HUES48 (cell line): ENCODE data around the gene LHFPL3.

Experiments used
- H3K27ac ChIP-seq: one replicate; pipeline ENCODE4 v1.7.0; 2013; ENCODE audit warnings: low read depth, low read length, inconsistent platforms
- H3K27me3 ChIP-seq: 2 replicates; pipeline ENCODE4 v1.6.1; 2013; ENCODE audit warnings: mild to moderate bottlenecking, low read length; ENCODE audit not compliant: control insufficient read depth, insufficient read depth
- H3K36me3 ChIP-seq: 2 replicates; pipeline ENCODE4 v1.6.1; 2013; ENCODE audit warnings: low read length; ENCODE audit not compliant: control insufficient read depth, insufficient read depth
- H3K4me1 ChIP-seq: 2 replicates; pipeline ENCODE4 v1.6.1; 2013; ENCODE audit warnings: mild to moderate bottlenecking, low read length; ENCODE audit not compliant: control insufficient read depth, insufficient read depth
- H3K4me3 ChIP-seq: 2 replicates; pipeline ENCODE4 v1.5.1; 2013; ENCODE audit warnings: mild to moderate bottlenecking, low read depth, low read length
- H3K9ac ChIP-seq: 2 replicates; pipeline ENCODE4 v1.6.1; 2013; ENCODE audit warnings: mild to moderate bottlenecking, low read depth, low read length, moderate library complexity
- H3K9me3 ChIP-seq: 2 replicates; pipeline ENCODE4 v1.6.1; 2013; ENCODE audit warnings: low read length; ENCODE audit not compliant: control insufficient read depth, insufficient read depth

LHFPL3 gene

DNA sequence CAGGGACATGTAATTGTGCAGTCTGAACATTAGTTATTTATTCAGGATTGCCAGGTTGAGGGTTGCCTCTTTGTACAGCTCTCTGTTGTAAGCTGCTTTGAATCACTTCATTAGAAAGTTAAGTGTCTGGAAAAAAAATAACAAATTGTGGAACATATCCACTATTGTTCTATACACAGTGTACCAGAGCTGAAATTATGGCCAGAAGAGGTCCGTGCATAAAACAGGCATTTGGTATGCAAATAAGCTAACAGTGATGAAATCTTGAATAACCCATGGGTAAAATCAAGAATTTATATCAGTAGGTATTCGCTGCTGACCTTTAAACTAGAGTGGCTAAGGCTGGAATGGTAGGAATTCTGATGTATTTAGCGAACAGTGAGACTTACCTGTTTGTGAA lies 152.1 kb downstream of the LHFPL3 start:
- H3K36me3 ChIP-seq: no peaks in the 10 kb centered on the region
- no peaks in the 10 kb centered on the region for H3K9me3 ChIP-seq
- no peak overlapping the region for H3K9ac ChIP-seq
- no peaks in the 10 kb centered on the region for H3K27me3 ChIP-seq
- no peak overlapping the region for H3K27ac ChIP-seq
- H3K4me3 ChIP-seq: no peak overlapping the region
- H3K4me1 ChIP-seq: no peaks in the 10 kb centered on the region

DNA sequence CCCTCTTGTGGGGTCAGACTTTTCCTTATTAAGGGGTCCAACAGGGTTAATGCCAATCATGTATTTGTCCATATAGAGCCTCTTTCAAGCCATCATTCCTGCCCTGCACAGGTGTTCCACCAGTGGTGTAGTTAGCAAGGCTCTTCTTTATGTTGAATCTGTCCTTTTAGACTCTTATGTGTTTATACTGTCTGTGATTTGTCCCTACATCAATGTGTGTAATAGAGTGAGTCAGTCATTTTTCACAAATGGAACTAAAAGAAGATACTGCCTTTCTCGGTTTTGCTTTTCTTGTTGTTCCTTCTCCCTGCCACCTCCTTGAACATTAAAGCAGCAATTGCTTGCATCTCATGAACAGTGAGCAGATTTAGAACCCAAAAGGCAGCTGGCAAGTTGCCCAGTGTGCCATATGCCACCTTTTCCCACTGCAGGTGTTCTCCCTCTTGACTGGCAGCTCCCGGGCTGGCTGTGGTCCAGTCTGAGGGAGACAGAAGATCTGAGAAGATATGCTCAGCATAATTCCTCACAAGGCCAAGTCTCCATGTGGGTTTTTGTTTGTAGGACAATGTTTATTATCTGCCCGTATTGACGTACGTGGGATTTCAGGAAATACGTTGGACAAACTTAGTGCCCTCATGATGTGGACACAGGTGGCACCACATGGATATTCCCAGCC lies 154.1 kb downstream of the LHFPL3 start:
- Histone ChIP-seq H3K27ac (no peak overlapping the region), H3K9me3 (no peaks in the 10 kb centered on the region), H3K36me3 (no peaks in the 10 kb centered on the region), H3K4me1 (no peaks in the 10 kb centered on the region), H3K27me3 (no peaks in the 10 kb centered on the region), H3K4me3 (no peak overlapping the region), H3K9ac (no peak overlapping the region)

DNA sequence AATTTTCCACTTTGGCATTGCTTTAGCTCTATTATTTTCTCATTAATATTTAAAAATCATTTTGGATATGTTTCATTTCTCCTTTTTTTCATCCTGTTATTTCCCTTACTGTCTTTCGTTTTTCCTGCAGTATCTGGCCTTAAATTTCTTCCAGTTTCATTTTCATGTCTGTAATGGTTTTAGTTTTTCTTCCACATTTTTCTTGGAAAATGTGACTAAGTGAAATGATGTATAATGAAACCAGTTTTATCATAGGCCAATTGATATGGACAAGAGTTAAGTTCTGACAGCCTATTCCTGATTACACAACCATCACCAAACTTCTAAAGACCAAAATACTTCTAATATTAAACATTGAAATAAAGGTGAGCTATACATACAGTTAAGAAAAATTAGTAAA lies 158.5 kb downstream of the LHFPL3 start:
- H3K9ac ChIP-seq: no peak overlapping the region
- H3K36me3 ChIP-seq: no peaks in the 10 kb centered on the region
- H3K4me1 ChIP-seq: no peaks in the 10 kb centered on the region; the same call in 1 of the 2 replicates
- H3K4me3 ChIP-seq: no peak overlapping the region
- no peaks in the 10 kb centered on the region for H3K27me3 ChIP-seq
- H3K9me3 ChIP-seq: no peaks in the 10 kb centered on the region
- H3K27ac ChIP-seq: no peak overlapping the region

DNA sequence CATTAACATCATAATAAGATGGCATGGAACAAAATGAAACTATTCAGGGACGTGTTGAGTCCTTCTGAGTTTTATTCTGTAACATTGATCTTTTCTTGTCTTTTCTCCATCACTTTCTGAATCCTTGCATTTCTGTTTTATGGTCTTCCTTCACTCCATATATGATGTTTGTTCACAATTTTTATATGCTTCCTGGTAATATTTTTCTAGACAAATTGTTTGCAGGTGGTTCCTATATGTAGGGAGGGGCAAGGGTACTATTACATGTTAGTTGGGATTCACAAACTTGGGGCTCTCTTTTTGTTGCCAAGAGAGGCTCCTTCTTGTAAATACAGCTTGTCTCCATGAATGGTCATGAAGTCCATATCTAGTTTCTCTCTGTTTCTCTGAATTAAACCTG lies 159.2 kb downstream of the LHFPL3 start:
- Histone ChIP-seq H3K4me3 (no peak overlapping the region), H3K9me3 (no peaks in the 10 kb centered on the region), H3K9ac (no peak overlapping the region), H3K4me1 (no peaks in the 10 kb centered on the region; the same call in 1 of the 2 replicates), H3K27me3 (no peaks in the 10 kb centered on the region), H3K27ac (no peak overlapping the region), H3K36me3 (no peaks in the 10 kb centered on the region)

DNA sequence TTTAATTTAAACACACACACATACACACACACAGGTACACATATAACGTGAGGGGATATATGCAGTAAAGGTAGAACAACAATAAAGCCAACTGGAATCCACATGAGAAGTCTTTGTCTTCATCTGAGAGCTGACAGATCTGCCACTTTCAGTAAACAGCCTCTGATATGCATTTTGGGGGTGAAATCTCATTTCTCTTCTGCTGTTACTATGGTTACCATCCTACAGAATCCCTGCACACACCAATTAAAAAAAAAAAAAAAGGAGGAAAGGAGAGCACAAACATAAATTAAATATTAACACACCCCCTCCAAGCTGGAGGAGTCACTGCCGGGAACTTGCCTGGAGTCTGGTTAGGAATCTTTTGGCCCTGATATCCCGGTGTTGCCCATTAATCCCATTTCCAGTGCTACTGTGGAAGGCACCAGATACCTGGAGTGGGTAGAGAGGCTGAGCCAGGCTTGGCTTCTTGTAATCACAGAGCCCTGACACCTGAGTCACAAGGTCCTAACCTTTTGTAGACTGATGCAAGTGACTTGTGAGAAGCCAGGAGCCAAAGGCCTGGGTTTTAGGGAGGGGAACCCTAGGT lies 169.1 kb downstream of the LHFPL3 start:
- no peak overlapping the region for H3K9ac ChIP-seq
- no peaks in the 10 kb centered on the region for H3K4me1 ChIP-seq
- no peaks in the 10 kb centered on the region for H3K9me3 ChIP-seq
- H3K4me3 ChIP-seq: no peak overlapping the region
- no peak overlapping the region for H3K27ac ChIP-seq
- no peaks in the 10 kb centered on the region for H3K36me3 ChIP-seq
- no peaks in the 10 kb centered on the region for H3K27me3 ChIP-seq

DNA sequence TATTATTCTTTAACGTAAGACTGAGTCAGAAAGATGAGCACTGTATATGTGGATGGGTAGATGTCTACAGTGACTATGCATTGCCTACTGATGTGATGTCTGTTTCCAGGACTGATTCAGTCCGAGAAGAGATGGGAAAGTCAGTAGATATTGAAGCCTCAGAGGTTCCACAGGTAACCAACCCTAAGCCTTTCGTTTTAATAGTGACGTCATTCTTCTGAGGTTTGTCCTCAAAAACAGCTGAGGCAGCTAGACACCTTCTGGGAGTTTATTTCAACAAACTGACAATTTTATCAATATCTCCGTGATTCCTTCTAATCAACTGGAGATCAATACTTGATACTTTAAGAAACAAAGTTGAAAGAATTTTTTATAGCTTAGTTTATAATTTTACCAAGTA lies 171.6 kb downstream of the LHFPL3 start:
- Histone ChIP-seq H3K27me3 (no peaks in the 10 kb centered on the region), H3K9ac (no peak overlapping the region), H3K9me3 (no peaks in the 10 kb centered on the region), H3K36me3 (no peaks in the 10 kb centered on the region), H3K4me3 (no peak overlapping the region), H3K27ac (no peak overlapping the region), H3K4me1 (no peaks in the 10 kb centered on the region)

DNA sequence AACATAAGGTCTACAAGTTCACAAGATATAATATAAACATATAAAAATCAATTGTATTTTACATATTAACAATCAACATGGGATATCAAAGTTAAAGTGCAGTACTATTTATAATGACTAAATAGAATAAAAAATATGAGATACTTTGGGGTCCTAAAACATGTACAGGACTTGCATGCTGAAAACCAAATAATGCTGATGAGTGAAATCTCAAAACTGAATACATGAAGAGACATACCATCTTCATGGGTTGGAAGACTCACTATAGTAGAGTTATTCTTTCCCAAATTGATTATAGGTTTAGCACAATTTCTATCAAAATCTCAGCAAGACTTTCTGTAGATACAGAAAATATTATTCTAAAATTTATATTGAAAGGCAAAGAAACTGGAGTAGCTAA lies 181.5 kb downstream of the LHFPL3 start:
- Histone ChIP-seq H3K36me3 (no peaks in the 10 kb centered on the region), H3K4me3 (no peak overlapping the region), H3K27ac (no peak overlapping the region), H3K9me3 (no peaks in the 10 kb centered on the region), H3K27me3 (no peaks in the 10 kb centered on the region), H3K9ac (no peak overlapping the region), H3K4me1 (no peaks in the 10 kb centered on the region)

DNA sequence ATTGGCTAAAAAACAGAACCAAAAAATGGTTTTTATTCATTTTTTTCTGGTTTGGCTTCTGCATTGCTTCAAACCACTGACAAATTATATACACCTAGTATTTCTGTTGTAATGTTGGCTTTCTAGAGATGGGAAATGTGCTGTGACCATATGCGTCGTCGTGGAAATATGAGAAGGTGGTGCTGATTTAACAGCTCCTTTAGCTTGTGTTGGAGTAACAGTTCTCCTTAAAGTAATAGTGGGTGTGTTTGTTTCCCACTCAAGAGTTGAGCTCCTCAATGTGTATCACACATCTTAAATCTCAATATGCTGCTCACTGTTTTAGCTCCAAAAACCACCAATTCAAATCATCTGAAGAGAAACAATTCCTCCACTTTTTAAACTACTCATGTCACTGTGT lies 196.4 kb downstream of the LHFPL3 start:
- Histone ChIP-seq H3K27ac (no peak overlapping the region), H3K4me3 (no peak overlapping the region), H3K36me3 (no peaks in the 10 kb centered on the region), H3K9ac (no peak overlapping the region), H3K9me3 (no peaks in the 10 kb centered on the region), H3K27me3 (no peaks in the 10 kb centered on the region), H3K4me1 (no peaks in the 10 kb centered on the region)

DNA sequence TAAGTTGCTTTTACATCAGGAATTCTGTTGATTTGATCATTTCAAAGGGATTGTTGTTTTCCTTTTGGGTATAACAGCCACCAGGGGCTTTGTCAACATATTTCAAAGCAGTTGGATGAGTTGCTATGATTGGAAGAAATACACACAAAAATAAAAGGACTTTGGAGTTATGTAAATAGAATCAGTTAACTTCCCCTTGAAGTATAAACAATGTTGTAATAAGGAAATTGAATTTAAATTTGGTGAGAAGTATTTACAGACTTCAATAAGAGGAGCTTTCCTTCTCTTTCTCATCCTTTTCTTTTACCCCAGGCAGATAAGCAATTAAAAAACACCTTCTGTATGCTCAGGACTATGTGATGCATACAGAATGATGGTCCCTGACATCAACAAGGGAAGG lies 199.7 kb downstream of the LHFPL3 start:
- H3K27ac ChIP-seq: no peak overlapping the region
- no peaks in the 10 kb centered on the region for H3K36me3 ChIP-seq
- no peaks in the 10 kb centered on the region for H3K4me1 ChIP-seq
- no peaks in the 10 kb centered on the region for H3K27me3 ChIP-seq
- H3K9ac ChIP-seq: no peak overlapping the region
- H3K4me3 ChIP-seq: no peak overlapping the region
- H3K9me3 ChIP-seq: no peaks in the 10 kb centered on the region

DNA sequence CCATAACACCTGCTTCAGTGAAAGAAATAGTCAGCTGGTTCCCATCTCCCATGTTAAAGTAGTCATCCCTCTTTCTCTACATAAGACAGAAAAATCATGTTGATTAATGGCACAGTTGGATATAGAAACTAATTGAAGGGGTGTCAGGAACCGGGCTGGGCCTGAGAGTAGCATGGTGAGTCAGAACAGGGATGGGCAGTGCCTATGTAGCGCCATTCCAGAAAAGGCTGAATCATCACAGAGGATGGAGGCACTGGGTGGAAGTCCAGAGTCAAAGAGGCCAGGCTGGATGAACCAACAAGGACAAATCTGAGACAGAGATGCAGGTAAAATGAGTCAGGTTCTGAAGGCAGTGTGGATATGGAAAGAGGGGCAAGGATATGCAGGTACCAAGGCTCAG lies 201.2 kb downstream of the LHFPL3 start:
- no peak overlapping the region for H3K4me3 ChIP-seq
- no peak overlapping the region for H3K9ac ChIP-seq
- no peaks in the 10 kb centered on the region for H3K9me3 ChIP-seq
- no peaks in the 10 kb centered on the region for H3K4me1 ChIP-seq
- H3K36me3 ChIP-seq: no peaks in the 10 kb centered on the region
- H3K27ac ChIP-seq: no peak overlapping the region
- no peaks in the 10 kb centered on the region for H3K27me3 ChIP-seq

DNA sequence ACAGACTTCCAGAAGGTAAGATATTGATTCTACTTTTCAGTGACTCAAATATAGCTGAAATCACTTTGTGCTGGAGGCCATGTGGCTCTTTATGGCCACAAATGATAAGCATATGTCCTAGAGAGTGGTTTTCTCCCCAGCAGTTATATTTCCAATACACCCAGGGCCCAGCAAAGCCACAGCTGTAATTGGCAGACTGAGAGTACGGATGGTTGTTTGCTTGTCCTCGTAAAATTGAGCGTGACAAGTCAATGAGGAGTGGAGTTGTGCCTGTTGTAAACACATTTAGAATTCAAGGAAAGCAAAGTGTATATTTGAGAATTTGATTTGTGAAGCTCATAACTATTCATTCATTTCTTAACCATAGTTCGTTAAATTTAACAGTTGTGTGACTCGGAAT lies 201.8 kb downstream of the LHFPL3 start:
- no peaks in the 10 kb centered on the region for H3K27me3 ChIP-seq
- no peaks in the 10 kb centered on the region for H3K36me3 ChIP-seq
- H3K9ac ChIP-seq: no peak overlapping the region
- no peaks in the 10 kb centered on the region for H3K9me3 ChIP-seq
- no peaks in the 10 kb centered on the region for H3K4me1 ChIP-seq
- H3K27ac ChIP-seq: no peak overlapping the region
- no peak overlapping the region for H3K4me3 ChIP-seq
